K562 (cell line): Measurements from ENCODE around the gene BSDC1. TPM values are rescaled to one million over a fixed set of nuclear protein-coding genes. Genes with fewer than 3 reads are reported as not detected.

ENCODE experiments used
- ARID4B ChIP-seq: sonication (generic); formaldehyde crosslinking; IDR thresholded peaks from 2 replicates; pipeline ENCODE4 v1.8.0; 2022; ENCODE audit warnings: mild to moderate bottlenecking, missing genetic modification reagents
- CAMTA2 ChIP-seq: fragments of 250-450 bp; sonication (Bioruptor Pico); conservative IDR thresholded peaks from 2 replicates; pipeline ENCODE4 v1.5.1; 2022
- CBFB ChIP-seq: sonication (generic); formaldehyde crosslinking; IDR thresholded peaks from 2 replicates; pipeline ENCODE4 v1.4.0; 2020; ENCODE audit warnings: mild to moderate bottlenecking, missing genetic modification reagents
- LCOR ChIP-seq: sonication (generic); formaldehyde crosslinking; IDR thresholded peaks from 2 replicates; pipeline ENCODE4 v1.8.0; 2022; ENCODE audit warnings: mild to moderate bottlenecking, missing genetic modification reagents
- NR1H2 ChIP-seq: sonication (generic); formaldehyde crosslinking; IDR thresholded peaks from 2 replicates; pipeline ENCODE4 v1.4.0; 2020; ENCODE audit warnings: mild to moderate bottlenecking, missing genetic modification reagents
- PHB ChIP-seq: fragments of 250-450 bp; sonication (Bioruptor Pico); IDR thresholded peaks from 2 replicates; pipeline ENCODE4 v1.5.0; 2021
- PHF21A ChIP-seq: fragments of 450-650 bp; IDR thresholded peaks from 2 replicates; pipeline ENCODE4 v1.6.1; 2017; ENCODE audit warnings: low read depth, borderline replicate concordance
- POLR2H ChIP-seq: IDR thresholded peaks from 2 replicates; pipeline ENCODE4 v1.6.1; 2016; ENCODE audit warnings: missing genetic modification characterization, low read depth, mild to moderate bottlenecking, control low read depth, missing compliant biosample characterization, moderate library complexity
- PYGO2 ChIP-seq: fragments of 450-650 bp; IDR thresholded peaks from 2 replicates; pipeline ENCODE4 v1.6.1; 2016; ENCODE audit warnings: mild to moderate bottlenecking, missing genetic modification characterization, moderate library complexity, missing compliant biosample characterization
- SMARCC2 ChIP-seq: fragments of 450-650 bp; IDR thresholded peaks from 2 replicates; pipeline ENCODE4 v1.6.1; 2017; ENCODE audit warnings: antibody characterized with exemption, moderate library complexity, mild to moderate bottlenecking, low read depth
- SNAPC5 ChIP-seq: fragments of 250-450 bp; sonication (Bioruptor Pico); IDR thresholded peaks from 2 replicates; pipeline ENCODE4 v1.8.0; 2021; ENCODE audit warnings: moderate library complexity, mild to moderate bottlenecking, inconsistent platforms
- TARDBP ChIP-seq: fragments of 450-650 bp; IDR thresholded peaks from 2 replicates; pipeline ENCODE4 v1.6.1; 2016
- ZMIZ1 ChIP-seq, 2 experiments: fragments of 150-350 bp in 1 of 2; IDR thresholded peaks; 2 replicates each; pipeline ENCODE4 v1.6.1; 2012 to 2016; ENCODE audit warnings: low read depth in 2 of 2, low read length in 2 of 2, mild to moderate bottlenecking in 1 of 2, moderate library complexity in 1 of 2
- ZNF347 ChIP-seq: fragments of 450-650 bp; formaldehyde crosslinking; IDR thresholded peaks from 2 replicates; pipeline ENCODE4 v1.4.0; 2020; ENCODE audit warnings: low read depth, mild to moderate bottlenecking, moderate library complexity
- ZNF551 ChIP-seq: fragments of 250-450 bp; sonication (Bioruptor Pico); IDR thresholded peaks from 2 replicates; pipeline ENCODE4 v1.5.0; 2021; ENCODE audit warnings: mild to moderate bottlenecking, moderate library complexity
- polyA plus RNA-seq, 8 experiments: library from polyadenylated mRNA; depleted of rRNA in 4 of 8; stranded (reverse) in 5 of 8; unstranded in 3 of 8; fragments of >200 nt; fragmentation: Nextera tagmentation in 2 of 8; fragmentation: Illumina TruSeq in 1 of 8; extraction: Ambion mirVana in 2 of 8; extraction: Trizol in 1 of 8; gene quantifications; 2 replicates each; pipeline versions ENCODE4 v1.2.1 to v1.2.3, GENCODE V29; 2011 to 2014; ENCODE audit warnings: inconsistent platforms in 1 of 8, missing spikeins in 1 of 8
- total RNA-seq, 7 experiments: library from RNA; depleted of rRNA in 6 of 7; stranded (reverse); fragments of >200 nt in 6 of 7; fragmentation: Illumina TruSeq in 2 of 7; extraction: Trizol in 2 of 7; gene quantifications; 2 replicates each; pipeline versions ENCODE4 v1.2.1 to v1.2.3, GENCODE V29; 2011 to 2021; ENCODE audit warnings: low replicate concordance in 1 of 7
- TF ChIP-seq, protein P1 (sequence below), 2 experiments: fragments of 450-650 bp in 1 of 2; sonication (generic) in 1 of 2; formaldehyde crosslinking in 1 of 2; IDR thresholded peaks in 1 of 2; conservative IDR thresholded peaks in 1 of 2; 2 replicates each; pipeline versions ENCODE4 v1.6.1 to v1.8.1; 2016 to 2023; ENCODE audit warnings: mild to moderate bottlenecking in 2 of 2, moderate library complexity in 2 of 2, inconsistent platforms in 1 of 2, missing genetic modification reagents in 1 of 2
- TF ChIP-seq, protein P2 (sequence below): fragments of 250-450 bp; sonication (Bioruptor Pico); IDR thresholded peaks from 2 replicates; pipeline ENCODE4 v1.5.0; 2021

BSDC1 gene
- total and polyA plus RNA-seq, 9 of the 15 experiments (the other 6 are each of a cell fraction or from before 2014, with no cell fraction given): 10.2 to 96.8 (median 73.1) TPM

DNA sequence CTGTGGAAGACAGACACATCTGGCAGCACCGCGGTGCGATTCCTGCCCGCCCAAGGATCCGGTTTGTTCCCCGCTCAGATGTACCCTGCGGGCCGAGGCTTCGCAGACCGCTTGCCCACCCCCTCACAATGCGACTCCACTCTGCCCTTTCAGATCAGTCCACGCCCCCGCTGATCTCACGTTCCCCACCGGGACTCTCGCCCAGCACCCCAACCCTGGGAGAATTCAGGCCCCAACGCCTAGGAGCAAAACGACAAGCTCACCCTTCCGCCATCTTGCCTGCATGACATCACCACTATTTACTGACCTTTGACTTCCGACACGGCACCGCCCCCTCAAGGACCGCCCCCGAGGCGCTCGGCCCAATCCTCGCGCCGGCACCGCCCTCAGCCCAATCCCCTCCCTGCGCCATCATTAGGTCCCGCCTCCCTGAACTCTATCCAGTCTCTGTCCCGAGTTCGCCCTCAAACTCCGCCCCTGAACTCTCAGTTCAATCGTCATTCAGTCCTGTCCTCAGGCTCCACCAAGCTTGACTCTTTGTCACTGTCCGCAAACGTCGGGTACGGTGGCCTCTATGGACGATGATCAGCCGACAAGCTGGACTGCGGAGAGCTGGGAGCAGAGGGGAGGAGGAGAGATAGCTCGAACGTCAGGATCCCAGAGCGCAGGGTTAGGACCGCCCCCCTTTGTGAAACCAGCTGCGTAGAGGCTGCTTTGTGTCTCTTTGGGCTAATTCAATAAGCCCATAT lies at the start of gene BSDC1 (continued):
- TF ChIP-seq SNAPC5 (CRISPR knock-in tag) (no peak), SMARCC2 (no peak), ZNF347 (CRISPR knock-in tag) (no peak), PYGO2 (tag) (no peak), POLR2H (tag) (peak; percentile 81), CAMTA2 (CRISPR knock-in tag) (no peak), PHB (no peak), NR1H2 (no peak; the same call in 1 of the 2 replicates), TARDBP (peak; percentile 56; the same call in 1 of the 2 replicates), PHF21A (peak; percentile 69), CBFB (CRISPR knock-in tag) (peak; percentile 68; the same call in 1 of the 2 replicates), ZNF551 (CRISPR knock-in tag) (no peak), LCOR (CRISPR knock-in tag) (peak; percentile 97), ARID4B (CRISPR knock-in tag) (peak; percentile 71), ZMIZ1 (IDR thresholded peaks at IDR 0.05; ENCODE audit: low read depth in 2 of 2, low read length in 2 of 2) (peak in 1 of 2 experiments; percentile 80; a peak in 2 of 4 replicates)
- TF ChIP-seq, protein P1, sequence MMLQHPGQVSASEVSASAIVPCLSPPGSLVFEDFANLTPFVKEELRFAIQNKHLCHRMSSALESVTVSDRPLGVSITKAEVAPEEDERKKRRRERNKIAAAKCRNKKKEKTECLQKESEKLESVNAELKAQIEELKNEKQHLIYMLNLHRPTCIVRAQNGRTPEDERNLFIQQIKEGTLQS (IDR thresholded peaks at IDR 0.05): peak; percentile 99
- TF ChIP-seq, protein P1 (CRISPR knock-in tag; conservative IDR thresholded peaks at IDR 0.05): peak; percentile 91; the same call in 1 of the 2 replicates
- TF ChIP-seq, protein P2, sequence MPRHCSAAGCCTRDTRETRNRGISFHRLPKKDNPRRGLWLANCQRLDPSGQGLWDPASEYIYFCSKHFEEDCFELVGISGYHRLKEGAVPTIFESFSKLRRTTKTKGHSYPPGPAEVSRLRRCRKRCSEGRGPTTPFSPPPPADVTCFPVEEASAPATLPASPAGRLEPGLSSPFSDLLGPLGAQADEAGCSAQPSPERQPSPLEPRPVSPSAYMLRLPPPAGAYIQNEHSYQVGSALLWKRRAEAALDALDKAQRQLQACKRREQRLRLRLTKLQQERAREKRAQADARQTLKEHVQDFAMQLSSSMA: no peak
